Measurements from ENCODE around the gene TNXB.
"Not testable (repeated sequence)": the region's sequence is repeated elsewhere in the genome, so short reads cannot be mapped to it uniquely, and the experiment has no call there.

DNA sequence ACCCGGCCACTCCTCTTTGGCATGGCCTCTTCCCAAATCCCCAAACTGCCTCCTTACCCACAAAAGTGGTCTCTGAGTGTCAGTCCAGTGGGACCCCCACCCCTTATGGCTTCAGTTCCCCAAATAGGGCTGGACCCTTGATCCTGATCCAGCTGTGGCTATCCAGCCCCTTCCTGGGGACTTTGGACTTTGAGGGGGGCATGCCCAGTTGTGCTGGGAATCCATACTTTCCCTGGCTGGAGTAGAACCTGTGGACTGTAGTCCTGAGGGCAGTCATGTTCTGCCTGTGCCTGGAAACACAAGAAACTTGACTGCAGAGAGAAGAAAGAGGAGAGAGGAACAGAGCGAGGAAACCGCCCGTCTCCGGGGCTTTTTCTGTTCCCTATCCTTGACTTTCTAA lies 72.0 kb downstream of the TNXB start:
- TF ChIP-seq, protein P1, sequence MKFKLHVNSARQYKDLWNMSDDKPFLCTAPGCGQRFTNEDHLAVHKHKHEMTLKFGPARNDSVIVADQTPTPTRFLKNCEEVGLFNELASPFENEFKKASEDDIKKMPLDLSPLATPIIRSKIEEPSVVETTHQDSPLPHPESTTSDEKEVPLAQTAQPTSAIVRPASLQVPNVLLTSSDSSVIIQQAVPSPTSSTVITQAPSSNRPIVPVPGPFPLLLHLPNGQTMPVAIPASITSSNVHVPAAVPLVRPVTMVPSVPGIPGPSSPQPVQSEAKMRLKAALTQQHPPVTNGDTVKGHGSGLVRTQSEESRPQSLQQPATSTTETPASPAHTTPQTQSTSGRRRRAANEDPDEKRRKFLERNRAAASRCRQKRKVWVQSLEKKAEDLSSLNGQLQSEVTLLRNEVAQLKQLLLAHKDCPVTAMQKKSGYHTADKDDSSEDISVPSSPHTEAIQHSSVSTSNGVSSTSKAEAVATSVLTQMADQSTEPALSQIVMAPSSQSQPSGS (CRISPR knock-in tag; IDR thresholded peaks at IDR 0.05): not testable (repeated sequence)
- not testable (repeated sequence) for TF ChIP-seq CREB3 (tag; conservative IDR thresholded peaks at IDR 0.05; ENCODE audit: low read depth); CTCF (IDR thresholded peaks at IDR 0.05 in 2 of 3, conservative IDR thresholded peaks at IDR 0.05 in 1 of 3; ENCODE audit: insufficient read depth in 2 of 3, low read depth in 1 of 3, low read length in 3 of 3); MEIS2 (IDR thresholded peaks at IDR 0.05; ENCODE audit: partially characterized antibody); TAF9B (IDR thresholded peaks at IDR 0.05; ENCODE audit: partially characterized antibody); ZNF586 (CRISPR knock-in tag; conservative IDR thresholded peaks at IDR 0.05); POLR2AphosphoS5 (IDR thresholded peaks at IDR 0.05; ENCODE audit: control insufficient read depth, insufficient read depth, low read depth, low read length); CEBPB (tag; IDR thresholded peaks at IDR 0.05); ZNF644 (tag; IDR thresholded peaks at IDR 0.05; ENCODE audit: low read depth); ATF3 (IDR thresholded peaks at IDR 0.05); ATF3 (CRISPR knock-in tag; conservative IDR thresholded peaks at IDR 0.05); SRF (CRISPR knock-in tag; IDR thresholded peaks at IDR 0.05)
- TF ChIP-seq, protein P2, sequence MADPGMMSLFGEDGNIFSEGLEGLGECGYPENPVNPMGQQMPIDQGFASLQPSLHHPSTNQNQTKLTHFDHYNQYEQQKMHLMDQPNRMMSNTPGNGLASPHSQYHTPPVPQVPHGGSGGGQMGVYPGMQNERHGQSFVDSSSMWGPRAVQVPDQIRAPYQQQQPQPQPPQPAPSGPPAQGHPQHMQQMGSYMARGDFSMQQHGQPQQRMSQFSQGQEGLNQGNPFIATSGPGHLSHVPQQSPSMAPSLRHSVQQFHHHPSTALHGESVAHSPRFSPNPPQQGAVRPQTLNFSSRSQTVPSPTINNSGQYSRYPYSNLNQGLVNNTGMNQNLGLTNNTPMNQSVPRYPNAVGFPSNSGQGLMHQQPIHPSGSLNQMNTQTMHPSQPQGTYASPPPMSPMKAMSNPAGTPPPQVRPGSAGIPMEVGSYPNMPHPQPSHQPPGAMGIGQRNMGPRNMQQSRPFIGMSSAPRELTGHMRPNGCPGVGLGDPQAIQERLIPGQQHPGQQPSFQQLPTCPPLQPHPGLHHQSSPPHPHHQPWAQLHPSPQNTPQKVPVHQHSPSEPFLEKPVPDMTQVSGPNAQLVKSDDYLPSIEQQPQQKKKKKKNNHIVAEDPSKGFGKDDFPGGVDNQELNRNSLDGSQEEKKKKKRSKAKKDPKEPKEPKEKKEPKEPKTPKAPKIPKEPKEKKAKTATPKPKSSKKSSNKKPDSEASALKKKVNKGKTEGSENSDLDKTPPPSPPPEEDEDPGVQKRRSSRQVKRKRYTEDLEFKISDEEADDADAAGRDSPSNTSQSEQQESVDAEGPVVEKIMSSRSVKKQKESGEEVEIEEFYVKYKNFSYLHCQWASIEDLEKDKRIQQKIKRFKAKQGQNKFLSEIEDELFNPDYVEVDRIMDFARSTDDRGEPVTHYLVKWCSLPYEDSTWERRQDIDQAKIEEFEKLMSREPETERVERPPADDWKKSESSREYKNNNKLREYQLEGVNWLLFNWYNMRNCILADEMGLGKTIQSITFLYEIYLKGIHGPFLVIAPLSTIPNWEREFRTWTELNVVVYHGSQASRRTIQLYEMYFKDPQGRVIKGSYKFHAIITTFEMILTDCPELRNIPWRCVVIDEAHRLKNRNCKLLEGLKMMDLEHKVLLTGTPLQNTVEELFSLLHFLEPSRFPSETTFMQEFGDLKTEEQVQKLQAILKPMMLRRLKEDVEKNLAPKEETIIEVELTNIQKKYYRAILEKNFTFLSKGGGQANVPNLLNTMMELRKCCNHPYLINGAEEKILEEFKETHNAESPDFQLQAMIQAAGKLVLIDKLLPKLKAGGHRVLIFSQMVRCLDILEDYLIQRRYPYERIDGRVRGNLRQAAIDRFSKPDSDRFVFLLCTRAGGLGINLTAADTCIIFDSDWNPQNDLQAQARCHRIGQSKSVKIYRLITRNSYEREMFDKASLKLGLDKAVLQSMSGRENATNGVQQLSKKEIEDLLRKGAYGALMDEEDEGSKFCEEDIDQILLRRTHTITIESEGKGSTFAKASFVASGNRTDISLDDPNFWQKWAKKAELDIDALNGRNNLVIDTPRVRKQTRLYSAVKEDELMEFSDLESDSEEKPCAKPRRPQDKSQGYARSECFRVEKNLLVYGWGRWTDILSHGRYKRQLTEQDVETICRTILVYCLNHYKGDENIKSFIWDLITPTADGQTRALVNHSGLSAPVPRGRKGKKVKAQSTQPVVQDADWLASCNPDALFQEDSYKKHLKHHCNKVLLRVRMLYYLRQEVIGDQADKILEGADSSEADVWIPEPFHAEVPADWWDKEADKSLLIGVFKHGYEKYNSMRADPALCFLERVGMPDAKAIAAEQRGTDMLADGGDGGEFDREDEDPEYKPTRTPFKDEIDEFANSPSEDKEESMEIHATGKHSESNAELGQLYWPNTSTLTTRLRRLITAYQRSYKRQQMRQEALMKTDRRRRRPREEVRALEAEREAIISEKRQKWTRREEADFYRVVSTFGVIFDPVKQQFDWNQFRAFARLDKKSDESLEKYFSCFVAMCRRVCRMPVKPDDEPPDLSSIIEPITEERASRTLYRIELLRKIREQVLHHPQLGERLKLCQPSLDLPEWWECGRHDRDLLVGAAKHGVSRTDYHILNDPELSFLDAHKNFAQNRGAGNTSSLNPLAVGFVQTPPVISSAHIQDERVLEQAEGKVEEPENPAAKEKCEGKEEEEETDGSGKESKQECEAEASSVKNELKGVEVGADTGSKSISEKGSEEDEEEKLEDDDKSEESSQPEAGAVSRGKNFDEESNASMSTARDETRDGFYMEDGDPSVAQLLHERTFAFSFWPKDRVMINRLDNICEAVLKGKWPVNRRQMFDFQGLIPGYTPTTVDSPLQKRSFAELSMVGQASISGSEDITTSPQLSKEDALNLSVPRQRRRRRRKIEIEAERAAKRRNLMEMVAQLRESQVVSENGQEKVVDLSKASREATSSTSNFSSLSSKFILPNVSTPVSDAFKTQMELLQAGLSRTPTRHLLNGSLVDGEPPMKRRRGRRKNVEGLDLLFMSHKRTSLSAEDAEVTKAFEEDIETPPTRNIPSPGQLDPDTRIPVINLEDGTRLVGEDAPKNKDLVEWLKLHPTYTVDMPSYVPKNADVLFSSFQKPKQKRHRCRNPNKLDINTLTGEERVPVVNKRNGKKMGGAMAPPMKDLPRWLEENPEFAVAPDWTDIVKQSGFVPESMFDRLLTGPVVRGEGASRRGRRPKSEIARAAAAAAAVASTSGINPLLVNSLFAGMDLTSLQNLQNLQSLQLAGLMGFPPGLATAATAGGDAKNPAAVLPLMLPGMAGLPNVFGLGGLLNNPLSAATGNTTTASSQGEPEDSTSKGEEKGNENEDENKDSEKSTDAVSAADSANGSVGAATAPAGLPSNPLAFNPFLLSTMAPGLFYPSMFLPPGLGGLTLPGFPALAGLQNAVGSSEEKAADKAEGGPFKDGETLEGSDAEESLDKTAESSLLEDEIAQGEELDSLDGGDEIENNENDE (IDR thresholded peaks at IDR 0.05; ENCODE audit: low read depth, low read length): not testable (repeated sequence)
- TF ChIP-seq, protein P3, sequence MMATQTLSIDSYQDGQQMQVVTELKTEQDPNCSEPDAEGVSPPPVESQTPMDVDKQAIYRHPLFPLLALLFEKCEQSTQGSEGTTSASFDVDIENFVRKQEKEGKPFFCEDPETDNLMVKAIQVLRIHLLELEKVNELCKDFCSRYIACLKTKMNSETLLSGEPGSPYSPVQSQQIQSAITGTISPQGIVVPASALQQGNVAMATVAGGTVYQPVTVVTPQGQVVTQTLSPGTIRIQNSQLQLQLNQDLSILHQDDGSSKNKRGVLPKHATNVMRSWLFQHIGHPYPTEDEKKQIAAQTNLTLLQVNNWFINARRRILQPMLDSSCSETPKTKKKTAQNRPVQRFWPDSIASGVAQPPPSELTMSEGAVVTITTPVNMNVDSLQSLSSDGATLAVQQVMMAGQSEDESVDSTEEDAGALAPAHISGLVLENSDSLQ (IDR thresholded peaks at IDR 0.05): not testable (repeated sequence)

All from K562 (cell line).